GM10266 (cell line): Measurements from ENCODE around the gene BOD1L2.

Experiments
- DNase-seq: peaks from one replicate; pipeline ENCODE4 v3.0.0; 2012; ENCODE audit errors: extremely low spot score
- TF ChIP-seq, protein P1 (sequence below): IDR thresholded peaks from 2 replicates; pipeline ENCODE4 v1.5.1; 2012; ENCODE audit warnings: mild to moderate bottlenecking, low read depth; ENCODE audit not compliant: control insufficient read depth, insufficient read depth; ENCODE audit errors: missing control alignments

Gene BOD1L2

DNA sequence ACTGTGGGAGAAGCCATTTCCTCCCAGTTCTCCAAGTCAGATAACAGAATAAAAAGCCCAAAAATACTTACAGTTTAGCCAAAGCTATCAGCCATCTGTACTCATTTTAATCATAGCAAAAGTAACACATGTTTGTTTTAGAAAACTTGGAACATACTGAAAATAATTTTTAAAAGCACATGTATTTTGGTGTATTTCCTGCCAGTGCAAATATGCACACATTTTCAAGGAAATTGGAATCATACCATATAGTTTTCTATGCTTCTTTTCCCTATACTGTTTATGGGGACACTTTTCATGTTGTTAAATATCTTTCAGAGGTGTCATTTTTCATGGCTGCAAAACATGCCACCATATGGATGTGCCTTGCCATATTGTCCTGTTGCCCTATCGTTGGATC lies 51.2 kb downstream of the BOD1L2 start:
- no peak for DNase-seq
- TF ChIP-seq, protein P1, sequence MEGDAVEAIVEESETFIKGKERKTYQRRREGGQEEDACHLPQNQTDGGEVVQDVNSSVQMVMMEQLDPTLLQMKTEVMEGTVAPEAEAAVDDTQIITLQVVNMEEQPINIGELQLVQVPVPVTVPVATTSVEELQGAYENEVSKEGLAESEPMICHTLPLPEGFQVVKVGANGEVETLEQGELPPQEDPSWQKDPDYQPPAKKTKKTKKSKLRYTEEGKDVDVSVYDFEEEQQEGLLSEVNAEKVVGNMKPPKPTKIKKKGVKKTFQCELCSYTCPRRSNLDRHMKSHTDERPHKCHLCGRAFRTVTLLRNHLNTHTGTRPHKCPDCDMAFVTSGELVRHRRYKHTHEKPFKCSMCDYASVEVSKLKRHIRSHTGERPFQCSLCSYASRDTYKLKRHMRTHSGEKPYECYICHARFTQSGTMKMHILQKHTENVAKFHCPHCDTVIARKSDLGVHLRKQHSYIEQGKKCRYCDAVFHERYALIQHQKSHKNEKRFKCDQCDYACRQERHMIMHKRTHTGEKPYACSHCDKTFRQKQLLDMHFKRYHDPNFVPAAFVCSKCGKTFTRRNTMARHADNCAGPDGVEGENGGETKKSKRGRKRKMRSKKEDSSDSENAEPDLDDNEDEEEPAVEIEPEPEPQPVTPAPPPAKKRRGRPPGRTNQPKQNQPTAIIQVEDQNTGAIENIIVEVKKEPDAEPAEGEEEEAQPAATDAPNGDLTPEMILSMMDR = no peak
